Stimulated activated CD4-positive, alpha-beta T cell treated with anti-CD3 and anti-CD28 coated beads, TNF-alpha, amount 100 ng/mL, for 48 hours (primary cell): ENCODE measurements around the gene COX7B2.

ENCODE experiments used
- DNase-seq, 3 donors: peaks; one replicate each; pipeline ENCODE4 v3.0.0-alpha.2; 2020; ENCODE audit warnings: low read depth in 3 of 3

COX7B2 gene

DNA sequence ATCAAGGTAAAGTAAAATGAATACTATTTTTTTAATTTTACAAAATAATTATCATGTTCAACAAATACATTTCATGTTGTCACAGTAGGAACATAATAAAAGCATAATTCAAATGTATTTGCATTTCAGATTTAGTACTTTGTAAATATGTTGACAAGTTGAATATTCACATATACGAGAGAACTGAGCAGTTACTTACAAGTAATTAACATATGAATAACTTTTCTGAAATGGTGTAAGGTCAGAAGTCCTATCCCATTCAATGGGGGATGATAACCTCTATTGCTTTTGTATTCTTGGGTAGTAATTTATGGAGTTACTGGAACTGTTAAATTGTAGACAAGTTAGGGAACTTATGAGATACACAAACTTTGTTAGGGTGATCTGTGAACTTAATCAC lies 191.1 kb downstream of the COX7B2 start:
- DNase-seq = no peak

DNA sequence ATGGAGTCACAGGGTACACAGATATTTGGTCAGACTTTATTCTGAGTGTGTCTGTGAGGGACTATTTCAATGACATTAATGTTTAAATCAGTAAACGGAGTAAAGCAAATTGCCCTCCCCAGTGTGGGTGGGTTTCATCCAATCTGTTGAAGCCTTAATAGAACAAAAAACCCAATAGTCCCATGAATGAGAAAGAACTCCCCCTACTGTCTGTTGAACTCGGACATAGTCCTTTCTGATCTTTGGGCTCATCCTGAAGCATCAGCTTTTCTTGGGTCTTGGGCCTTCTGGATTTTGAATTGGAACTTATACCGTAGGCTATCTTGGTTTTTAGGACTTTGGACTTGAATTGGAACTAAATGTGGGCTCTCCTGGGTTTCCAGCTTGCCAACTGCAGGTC lies 193.6 kb downstream of the COX7B2 start:
- no peak for DNase-seq

DNA sequence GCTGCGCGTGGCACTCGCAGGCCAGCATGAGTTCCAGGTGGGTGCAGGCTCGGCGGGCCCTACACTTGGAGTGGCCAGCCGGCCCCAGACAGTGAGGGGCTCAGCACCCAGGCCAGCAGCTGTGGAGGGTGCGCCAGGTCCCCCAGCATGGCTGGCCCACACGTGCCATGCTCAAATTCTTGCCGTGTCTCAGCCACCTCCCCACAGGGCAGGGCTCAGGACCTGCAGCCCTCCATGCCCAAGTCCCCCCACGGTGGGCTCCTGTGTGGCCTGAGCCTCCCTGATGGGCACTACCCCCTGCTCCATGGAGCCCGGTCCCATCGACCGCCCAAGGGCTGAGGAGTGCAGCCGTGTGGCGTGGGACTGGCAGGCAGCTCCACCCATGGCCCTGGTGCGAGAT lies 210.2 kb downstream of the COX7B2 start:
- DNase-seq = no peak
